CD4-positive, alpha-beta T cell treated with Interleukin-12 subunit alpha and Interleukin-12 subunit beta, for 1 hour (primary cell): ENCODE measurements around the gene UPF1.

Source experiments
- DNase-seq: peaks from one replicate; pipeline ENCODE4 v3.0.0-alpha.2; 2020

The UPF1 gene

DNA sequence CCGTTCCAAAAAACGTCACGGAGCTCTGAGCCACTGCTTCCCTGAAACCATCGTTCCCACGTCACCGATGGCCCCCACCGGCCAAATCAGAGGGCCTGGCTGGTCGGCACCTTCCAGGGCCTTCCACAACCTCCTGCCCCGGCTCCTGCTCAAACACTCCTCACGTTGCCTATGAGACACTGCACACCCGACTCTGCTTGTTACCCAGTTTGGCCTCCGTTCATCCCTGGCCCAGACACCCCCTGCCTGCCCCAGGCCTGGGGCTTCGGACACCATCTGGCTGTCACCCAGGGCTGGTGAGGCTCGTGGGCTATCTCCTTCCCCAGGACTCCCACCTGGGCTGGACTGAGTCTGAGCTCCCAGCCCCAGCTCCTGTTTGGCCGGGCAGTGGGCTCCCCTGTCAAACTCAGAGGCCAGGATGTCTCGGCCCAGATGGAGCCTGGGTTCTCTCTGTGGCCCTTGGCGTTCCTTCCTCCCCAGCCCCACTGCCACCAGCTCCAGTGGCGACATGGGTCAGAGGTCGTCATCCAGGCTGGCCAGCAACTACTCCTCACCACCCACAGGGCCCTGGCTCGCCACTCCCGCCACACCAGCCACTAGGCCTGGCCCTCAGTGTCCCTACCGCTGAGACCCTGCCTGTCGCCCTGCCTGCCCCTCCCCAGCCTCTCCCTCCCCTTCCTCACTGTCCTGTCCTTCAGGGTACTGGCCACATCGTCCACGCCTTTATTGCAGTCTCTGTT, 46.5 kb downstream of the UPF1 start:
- no peak for DNase-seq

DNA sequence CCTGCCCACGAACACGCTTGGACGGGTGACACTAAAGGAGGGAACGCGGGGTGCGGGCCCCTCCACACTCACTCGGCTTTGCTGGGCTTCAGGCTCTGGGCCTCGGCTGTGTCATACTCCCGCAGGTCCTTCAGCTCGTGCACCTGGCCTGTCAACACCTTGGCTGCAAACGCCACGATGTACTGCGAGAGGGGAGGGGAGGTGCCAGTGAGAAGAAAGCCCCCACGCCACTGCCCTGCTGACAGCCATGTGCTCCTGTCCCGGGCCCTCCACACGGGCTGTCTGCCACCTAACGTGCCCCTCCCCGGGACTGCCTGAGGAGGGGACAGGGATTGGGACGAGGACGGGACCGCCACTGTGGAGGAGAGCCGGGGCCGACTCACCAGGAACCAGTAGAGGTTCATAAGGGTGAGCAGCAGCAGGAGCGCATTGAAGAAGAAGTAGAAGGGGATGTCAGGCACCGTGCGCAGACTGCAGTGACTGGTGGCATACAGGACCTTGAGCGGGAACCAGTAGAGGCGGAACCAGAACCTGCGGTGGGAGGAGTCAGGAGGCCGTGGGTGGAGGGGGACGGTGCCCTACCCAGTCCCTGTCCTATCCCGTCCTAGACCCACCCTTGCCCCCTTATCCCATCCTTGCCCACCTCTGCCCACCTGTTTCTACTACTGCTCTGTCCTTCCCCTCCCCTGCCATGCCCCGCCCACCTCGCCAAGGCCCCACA, 47.3 kb downstream of the UPF1 start:
- no peak for DNase-seq

DNA sequence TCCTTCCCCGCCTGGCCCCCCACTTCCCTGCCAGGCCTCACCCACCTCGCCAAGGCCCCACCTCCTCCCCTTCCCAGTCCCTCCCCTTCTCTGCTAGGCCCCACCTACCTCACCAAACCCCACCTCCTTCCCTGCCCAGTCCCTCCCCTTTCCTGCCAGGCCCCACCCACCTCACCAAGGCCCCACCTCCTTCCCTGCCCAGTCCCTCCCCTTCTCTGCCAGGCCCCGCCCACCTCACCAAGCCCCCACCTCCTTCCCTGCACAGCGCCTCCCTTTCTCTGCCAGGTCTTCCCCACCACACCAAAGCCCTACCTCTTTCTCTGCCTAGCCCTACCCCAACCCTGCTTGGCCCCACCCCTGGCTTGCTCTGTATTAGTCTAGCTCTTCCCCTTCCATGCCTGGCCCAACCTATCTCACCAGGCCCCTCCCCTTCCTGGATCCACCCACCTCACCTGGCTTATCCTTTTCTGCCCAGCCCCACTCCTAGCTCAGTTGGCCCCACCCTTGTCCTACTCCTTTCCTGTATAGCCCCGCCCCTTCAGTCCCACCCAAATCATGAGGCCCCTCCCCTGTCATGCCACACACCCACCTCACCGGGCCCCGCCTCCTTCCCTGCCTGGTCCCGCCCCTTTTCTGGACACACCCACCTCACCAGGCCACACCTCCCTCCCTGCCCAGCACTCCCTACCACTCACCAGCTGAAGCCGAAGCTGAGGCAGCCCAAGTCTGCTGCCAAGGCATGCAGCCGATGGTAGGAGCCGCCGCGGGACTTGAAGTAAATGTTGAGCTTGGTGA, 48.0 kb downstream of the UPF1 start:
- peak; percentile 19 for DNase-seq

DNA sequence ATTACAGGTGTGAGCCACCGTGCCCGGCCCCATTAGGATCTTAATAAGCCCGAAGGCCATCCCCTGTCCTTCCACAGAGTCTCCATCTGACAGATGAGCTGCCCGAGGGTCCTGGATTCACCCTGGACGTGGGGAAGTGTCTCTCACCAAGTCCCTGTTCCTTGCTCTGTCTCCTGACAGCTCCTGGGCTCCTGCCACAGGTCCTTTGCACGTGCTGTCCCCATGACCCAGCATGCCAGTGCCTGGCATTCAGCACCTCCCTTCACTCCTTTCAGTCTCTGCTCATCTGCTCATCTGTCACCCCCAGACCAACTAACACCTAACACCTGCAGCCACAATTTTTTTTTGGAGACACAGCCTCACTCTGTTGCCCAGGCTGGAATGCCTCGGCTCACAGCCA, 49.7 kb downstream of the UPF1 start:
- no peak for DNase-seq

DNA sequence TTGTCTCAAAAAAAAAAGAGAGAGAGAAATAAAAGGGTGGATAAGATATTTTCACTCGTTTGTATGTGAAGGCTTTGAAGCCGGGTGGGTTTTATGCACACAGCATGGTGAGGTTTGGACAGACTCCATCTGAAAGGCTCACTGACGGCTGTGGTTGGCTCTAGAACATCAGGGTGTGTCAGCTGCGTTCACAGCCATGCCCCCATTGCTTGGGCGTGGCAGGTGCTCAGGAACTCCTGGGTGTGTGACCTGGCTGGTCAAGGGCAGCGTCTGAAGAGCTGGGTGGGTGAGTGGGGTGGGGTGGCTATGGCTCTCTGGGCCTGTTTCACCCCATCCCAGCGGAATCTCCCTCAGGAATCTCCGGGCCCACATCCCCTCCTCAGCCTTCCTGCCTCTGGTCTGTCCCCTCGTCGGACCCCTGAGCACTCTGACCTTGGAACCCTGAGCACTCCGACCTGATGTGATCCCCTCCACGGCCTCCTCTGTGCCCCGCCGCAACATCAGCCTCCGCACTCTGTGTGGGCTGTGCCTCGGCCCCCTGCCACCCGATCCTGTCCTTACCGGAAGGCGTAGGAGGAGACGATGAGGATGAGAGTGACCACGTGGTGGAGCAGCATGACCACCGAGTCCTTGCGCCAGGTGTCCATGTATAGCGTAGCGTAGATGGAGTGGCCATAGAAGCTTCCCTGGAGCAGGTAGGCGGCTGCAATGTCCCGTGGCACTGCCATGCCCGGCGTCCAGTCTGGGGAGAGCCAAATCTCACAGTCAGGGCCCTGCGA, 52.0 kb downstream of the UPF1 start:
- no peak for DNase-seq

DNA sequence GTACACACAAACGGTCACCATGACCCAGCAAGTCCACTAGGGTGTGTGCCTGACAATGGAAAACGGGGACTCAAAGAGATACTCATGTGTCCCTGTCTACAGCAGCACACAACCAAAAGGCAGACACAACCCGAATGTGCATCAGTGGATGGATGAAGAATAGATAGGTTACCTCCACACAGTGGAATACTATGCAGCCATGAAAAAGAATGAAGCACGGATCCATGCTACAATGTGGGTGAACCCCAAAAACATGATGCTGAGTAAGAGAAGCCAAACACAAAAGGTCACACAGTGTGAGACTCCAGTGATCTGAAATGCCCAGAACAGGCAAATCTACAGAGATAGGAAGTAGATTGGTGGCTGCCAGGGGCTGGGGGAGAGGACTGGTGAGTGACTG, 55.2 kb downstream of the UPF1 start:
- no peak for DNase-seq

DNA sequence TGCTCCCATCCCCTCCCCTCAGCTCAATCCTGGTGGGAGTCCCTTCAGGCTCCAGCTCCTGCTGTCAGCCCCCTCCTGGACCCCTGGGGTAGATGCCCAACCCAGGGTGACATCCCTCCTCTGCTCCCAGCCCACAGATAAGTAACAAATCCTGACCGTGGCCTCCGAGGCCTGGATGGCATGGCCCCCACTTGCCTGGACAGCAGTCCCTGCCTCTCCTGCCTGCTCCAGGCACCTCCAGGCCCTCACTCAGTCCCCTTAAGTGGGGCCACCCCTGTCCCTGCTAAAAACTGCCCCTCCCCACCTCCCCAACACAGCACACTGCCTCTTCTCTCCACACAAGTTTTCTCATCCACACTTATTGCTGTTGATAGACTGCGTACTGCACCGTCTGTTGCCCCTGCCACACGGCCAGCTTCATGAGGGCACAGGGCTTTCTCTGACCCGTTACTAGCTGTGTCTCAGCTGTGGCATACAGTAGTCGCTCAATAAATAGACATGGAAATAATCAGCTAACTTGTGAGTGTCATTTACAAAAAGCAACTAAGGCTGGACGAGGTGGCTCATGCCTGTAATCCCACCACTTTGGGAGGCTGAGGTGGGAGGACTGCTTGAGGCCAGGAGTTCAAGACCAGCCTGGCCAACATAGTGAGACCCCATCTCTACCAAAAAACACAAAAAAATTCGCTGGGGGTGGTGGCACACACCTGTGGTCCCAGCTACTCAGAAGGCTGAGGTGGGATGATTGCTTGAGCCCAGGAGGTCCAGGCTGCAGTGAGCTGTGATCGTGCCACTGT, 58.4 kb downstream of the UPF1 start:
- DNase-seq: no peak

DNA sequence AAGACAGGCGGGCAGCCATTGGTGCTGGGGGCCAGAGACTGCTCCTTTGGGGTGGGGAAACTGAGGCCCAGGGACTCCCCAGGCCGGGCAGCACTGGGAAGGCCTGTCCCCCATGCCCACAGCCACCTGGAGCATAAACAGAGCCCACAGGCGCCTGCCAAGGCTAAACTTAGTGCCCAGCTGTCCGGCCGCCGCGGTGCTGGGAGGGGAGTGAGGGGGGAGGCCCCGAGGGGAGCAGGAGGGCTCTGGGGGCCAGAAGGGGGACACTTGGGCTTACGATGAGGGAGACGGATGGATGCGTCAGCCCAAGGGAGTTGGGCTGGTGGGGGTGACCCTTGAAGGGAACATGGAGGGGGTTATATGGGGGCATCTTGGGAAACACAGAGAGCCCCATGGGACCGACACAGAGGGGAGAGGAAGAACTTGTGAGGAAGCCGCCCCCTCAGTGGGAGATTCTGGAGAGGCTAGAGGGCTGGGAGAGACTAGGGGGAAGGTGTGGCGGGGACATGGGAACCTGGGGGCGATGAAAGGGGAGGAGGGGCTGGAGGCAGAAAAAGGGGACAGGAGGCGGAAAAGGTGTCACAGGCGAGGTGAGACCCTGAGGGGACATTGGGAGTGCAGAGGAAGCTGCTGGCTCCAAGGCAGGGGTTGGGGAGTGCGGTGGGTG, 62.0 kb downstream of the UPF1 start:
- DNase-seq: no peak

DNA sequence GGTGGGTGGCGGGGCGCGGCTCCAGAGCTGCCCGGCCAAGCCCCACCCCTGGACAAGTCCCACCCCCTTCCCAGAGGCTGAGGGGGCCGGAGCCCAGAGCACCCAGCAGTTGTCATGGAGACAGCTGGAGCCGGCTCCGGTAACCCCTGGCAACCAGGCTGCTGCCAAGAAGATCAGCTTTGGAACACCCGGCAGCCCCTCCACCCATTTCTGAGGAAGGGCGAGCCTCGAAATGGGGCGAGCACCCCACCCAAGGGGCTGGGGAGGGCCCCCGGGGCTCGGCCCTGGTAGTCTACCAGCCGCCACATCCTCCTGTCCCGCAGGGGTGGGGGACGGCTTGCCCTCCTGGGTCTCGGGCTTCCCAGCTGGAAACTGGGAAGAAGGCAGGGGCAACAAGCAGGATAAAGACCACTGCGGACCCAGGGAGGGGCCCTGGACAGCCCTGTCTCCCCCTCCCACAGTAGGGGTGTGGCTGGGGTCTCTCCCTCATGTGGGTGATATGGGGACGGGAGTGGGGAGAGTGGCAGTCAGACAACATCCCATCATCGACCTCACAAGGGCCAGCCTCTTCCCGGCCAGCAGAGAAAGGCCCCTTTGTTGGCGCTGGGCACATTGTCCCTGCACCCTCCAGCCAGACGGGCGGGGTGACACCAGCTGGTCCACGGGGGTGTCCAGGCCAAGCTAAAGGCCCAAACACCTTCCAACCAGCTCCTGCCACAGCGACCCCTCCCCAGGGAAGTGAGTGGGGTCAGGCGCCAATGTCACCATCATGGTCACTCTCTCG, 62.7 kb downstream of the UPF1 start:
- no peak for DNase-seq

DNA sequence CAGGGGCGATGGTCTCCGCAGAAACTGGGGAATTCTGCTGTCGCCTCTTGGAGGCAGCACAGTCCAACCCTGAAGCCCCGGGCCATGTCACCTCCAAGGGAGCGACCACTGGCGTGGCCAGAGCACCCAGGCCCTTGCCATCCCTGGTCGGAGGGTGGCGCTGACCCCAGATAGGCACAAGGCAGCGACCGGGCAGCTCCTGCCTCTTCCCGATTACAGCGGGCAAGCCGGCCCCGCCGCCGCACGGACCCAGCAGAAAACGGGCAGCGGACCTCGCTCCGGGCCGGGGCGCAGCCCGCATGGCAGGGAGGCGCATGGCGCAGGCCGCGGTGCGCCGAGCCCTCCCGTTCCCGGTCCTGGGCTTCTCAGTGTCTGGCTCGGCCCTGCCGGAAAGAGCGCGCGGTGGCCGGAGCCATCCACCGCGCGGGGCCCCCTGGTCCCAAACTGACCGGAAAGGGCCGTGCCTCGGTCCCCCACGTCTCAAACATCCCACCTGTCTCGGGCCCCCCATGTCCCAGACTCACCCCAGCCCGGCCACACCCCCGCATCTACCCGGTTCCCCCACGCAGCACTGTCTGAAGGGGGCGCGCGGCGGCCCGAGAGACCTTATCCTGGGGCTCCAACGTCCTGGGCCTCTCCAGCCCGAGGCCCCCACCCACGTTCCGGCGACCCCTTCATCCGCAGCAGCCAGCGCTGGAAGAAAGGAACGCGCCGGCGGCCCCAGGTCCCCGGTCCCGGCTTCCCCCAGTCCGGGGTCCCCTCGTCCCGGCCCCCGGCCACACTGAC, 63.5 kb downstream of the UPF1 start:
- no peak for DNase-seq

DNA sequence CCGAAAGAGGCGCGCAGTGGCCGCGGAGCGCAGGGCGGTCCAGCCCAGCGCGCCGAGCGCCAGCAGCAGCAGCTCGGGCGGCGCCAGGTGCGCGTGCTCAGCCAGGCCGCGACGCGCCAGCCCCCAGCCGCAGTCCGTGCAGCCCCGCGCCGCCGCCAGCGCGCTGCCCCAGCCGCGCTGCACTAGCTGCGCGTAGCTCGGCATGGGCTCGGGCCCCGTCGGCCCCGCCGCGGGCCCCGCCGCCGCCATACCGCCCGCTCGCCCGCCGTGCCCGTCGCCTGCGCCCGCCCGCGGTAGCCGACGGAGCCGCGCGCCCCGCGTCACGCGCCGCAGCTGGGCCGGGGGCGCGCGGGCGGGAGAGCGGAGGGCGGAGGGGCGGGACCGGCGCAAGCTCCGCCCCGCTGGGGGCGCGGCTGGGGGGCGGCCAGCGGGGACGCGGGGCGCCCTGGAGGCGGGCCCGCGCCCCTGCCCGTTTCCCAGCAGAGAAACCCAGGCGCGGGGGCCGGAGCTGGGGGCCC, 64.1 kb downstream of the UPF1 start, which contains the start of gene CERS1:
CERS1 (minus strand) TSS at position 335 of the 518 bp plus-strand sequence; CDS start at position 249, 86 bp downstream.
- DNase-seq: no peak

DNA sequence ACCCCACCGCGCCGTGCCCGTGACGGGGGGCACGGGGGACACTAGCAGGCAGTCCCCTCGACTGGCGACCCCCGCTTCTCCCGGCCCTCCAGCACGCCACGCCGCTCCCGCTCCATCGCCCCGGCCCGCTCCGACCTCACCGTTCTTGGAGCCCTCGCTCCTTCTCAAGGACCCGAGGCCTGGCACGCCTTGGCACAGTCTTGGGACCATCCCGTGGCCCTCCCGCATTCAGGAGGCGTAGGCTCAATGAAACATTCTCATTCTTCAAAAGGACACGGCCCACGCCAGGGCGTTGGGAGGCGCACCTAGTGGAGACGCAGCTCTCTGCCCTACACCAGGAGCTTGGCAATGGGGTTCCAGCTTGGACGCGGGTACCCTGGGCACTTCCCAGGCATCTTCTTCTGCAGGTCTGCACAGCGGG, 64.7 kb downstream of the UPF1 start:
- DNase-seq: no peak

DNA sequence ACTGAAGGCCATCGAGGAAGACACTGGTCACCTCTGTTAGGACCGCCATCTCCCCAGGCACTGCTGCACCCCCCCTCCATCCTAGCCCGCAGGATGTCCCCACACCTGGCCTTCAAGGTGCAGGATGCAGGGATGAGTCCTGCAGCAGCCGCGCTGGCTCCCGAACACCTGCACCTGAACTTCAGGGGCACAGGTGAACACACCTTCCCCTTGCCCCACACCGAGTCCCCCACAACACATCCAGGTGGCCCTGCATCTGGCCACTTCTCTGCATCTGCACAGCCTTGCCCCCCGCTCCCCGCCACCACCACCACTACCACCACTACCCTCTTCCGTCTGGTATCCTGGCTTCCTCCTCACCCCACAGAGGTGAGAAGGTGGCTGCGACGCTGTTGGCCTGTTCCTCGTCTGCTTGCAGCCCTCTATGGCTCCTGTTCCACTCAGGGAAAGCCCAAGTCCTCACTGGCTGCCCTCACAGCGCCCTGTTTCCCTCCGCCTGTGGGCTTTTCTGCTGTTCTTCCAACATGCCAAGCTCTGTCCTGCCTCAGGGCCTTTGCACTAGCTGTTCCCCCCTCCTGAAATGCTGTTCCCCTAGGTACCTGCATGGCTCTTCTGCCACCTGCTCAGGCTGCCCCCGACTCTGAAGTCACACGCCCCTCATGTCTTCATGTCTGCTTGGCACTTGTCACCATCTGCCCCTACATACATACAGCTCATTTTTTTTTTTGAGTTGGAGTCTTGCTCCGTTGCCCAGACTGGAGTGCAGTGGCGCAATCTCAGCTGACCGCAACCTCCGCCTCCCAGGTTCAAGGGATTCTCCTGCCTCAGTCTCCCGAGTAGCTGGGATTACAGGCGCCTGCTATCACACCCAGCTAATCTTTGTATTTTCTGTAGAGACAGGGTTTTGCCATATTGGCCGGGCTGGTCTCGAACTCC, 65.6 kb downstream of the UPF1 start:
- no peak for DNase-seq

DNA sequence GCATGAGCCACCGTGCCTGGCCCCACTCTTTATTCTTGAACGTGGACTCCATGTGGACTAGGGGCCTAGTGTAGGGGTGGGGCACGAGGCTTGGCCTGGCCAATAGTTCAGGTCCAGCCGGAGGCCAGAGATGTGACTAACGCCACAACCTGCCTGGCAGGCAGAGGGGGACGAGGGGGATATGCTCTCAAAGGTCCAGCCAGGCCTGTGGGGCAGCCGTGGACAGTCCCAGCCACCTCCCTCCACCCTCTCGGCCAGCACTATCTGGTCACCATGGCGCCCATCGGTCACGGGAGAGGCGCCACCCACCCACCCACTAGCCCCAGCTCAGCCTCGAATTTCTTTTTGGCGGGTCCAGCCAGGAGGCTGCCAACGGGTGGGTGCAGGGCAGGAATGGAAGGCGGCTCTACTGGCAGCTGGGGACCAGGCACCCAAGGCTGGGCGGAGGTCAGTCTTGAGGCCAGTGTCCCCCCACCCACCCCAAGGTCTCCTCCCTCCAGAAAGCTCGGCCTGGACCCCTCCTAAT, 66.4 kb downstream of the UPF1 start:
- no peak for DNase-seq

DNA sequence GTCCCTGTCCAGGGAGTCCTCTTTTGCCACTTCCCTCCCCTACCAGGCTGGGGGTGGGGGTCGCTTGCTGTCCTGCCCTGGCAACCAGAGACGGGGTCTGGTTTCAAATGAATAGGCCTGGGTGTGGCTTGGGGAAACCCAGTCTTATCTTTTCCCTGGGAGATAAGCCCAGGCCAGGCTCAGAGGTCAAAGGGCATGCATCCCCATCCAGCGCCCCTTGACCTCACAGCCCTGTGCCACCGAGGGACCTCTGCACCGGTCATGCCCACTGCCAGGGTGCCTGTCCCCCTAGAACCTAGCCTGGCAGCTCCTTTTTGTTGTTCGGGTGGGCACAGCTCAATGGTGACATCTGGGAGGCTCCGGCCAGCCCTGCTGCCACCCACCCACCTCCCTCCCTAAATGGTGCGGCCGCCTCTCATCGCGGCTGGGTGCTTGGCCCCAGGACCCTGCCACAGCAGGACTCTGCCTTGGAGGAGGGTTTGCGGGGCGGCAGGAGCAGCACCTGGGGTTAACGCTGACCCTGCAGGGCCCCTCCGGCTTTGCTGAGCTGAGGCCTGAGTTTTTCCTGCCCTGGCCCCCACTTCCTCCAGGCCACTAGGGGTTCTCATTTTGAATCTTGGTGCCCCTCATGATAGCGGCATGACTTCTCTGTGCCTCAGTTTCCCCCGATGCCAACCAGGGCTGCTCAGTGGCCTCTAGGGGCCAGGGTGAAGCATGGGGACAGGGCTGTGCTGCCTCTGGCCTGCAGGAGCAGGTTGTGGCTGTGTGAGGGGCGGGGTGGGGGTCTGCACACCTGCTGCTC, 67.0 kb downstream of the UPF1 start:
- no peak for DNase-seq

DNA sequence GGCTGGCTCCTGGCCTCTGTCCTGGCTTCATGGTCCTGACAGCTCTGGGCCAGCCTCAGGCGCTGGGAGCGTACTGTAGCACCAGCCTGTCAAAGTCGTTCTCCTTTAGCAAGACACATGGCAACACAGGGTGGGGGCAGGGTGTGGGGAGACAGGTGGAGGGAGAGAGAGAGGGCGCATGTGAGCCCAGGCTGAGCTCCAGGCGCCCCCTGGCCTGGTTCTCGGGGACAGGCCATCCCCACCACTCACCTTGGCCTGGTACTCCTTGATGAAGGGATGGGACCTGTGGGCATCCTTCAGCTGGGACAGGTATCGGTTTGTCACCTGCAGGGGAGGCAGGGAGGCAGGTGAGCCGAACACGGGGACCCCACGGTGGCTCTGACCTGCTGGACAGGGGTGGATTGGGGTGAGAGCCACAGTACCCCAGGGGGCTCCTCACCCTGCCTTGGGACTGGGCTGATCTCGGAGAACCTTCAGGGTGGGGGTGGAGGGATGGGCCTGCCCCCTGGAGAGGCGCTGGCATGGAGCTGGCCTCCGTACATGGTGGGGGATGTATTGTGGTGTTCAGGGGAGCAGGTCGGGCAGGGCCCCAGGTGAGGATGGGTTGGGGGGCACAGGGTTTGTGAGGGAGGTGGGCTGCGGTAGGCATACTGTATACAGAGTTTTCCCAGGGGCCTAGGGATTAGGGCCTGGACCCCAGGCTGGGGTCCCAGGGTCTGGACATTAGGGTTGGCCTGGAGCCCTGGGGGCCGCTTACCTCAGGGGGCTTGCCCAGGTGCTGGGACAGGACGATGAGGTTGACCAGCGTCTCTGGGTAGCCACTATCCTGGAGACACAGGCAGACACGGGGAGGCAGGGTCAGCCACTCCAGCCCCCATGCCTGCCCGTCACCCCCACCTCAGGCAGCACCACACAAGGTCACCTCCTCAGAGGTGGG, 68.1 kb downstream of the UPF1 start:
- no peak for DNase-seq
